GM20431 (cell line): Measurements from ENCODE around the gene CASR.

Source experiments
- in situ Hi-C: fragments of 300-500 bp; cut with MseI, MboI; formaldehyde crosslinking; loops from one replicate; pipeline ENCODE4 v1.15.0; 2020; ENCODE audit warnings: low sequenced_read_pairs; ENCODE audit not compliant: unreplicated experiment

Gene CASR

GRCh38 chr3:122253581-122253980, 70.1 kb downstream of the CASR start:
- in situ Hi-C loops, result loop anchor here (10.0 to 25.0 kb wide), 2 partner anchors 149 to 716 kb away; partner anchors contain the start of gene POLQ

DNA sequence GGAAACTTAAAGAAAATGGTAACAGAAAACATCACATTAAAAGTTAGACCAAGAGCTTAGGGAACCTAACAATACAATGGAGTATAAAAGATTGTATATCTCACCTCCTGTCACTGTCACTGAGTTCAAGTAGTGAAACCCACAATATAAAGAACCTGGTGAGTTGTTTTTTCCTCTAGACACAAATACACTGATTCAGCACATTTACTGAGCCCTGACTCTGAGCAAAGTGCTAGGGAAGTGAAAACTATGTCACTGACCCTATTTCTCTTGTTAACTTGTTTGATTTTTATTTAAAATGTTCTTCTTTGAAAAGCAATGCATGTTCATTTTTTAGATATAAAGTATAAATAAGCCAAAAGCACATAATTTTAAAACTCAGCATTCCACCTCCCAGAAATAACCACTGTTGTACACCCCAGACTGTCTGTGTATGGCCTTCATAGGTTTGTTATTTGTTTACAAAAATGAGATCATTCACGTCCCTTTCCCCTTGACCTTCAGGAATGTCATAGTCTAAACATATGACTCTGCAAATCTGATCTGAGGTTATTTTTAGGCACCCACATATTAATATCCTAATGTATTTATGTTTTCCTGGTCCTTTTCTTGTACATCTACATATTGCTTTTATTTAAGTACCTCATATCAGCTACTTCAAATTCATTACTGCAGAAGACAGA, 72.4 kb downstream of the CASR start:
- in situ Hi-C loops, result loop anchor here (10.0 to 25.0 kb wide), 2 partner anchors 151 to 719 kb away; partner anchors contain the start of gene POLQ

DNA sequence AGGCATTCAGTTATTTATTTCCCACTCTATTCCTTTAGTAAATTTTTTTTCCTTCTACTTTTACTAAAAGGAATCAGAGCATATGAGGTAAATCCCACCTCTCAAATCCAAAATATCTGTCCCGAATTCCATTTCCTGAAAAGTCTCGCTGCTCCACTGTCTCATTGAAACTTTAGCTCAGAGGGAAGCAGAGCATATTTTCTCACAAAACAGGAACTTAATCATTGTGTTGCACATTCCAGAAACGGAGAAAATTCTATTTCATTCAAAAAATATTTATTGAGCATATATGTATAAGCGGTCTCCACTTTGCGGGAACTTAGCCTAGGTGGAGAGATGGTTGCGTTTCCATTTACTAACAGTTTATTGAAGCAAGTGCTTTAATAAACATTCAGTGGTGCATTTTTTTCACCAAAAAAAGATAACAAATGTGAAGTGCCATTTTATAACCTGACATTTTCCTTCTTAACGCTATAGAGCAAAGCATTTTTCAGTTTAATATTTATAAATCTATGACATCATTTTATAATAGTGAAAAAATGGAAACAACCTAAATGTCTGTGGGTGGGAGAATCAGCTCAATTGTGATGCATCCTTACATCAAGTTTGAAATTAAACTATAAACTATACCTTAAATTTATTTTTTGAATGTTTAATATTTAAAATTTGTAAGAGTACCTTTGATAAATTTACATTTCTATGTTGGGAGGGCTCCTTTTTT, 74.3 kb downstream of the CASR start:
- in situ Hi-C loops, result loop anchor here (10.0 to 25.0 kb wide), 2 partner anchors 153 to 721 kb away; partner anchors contain the start of gene POLQ

DNA sequence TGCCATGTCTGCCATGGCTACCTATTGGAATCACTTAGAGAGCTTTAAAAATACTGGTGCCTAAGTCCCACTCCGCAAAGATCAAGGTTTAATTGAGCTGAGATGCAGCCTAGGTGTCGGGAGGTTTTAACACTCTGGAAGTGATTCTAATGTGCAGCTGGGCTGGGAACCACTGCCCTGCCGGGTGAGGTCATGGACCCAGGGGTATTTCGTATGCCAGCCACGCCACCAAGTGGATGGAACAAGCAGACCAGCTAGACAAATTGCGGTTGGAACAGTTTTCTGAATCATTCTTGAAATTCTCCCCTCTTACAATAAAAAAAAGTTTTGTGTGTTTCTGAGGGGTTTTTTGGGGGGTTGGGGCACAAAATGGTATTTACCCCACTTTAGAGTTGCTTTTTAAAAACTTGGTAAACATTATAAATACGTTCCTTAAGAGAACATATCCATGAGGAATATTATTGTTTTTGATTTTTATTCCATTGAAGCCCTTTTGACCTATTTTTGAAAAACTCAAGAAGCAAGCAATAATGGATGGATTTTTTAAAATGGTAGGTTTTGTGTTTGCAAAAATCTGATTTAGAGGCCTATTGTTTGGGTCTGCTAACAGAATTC, 75.4 kb downstream of the CASR start:
- in situ Hi-C loops, result loop anchor here (10.0 to 25.0 kb wide), 2 partner anchors 154 to 722 kb away; partner anchors contain the start of gene POLQ

DNA sequence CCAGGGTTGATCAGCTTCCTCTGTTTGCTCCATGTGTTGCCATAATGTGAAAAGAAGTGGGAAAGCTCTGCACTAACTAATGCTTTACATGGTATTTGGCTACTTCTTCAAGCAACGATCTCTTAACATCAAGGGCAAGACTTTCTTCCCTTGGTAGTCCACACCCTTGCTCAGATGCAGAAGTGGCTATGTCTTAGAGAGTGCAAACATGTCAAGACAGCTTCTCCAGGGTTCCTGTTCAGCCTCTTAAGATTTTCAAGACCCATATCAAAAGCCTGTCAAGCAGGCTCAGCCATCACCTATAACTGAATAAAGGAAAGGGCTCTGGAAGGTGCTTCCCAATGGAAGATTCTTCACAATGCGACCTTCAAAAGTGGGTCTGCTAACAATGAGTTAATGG, 76.7 kb downstream of the CASR start:
- in situ Hi-C loops, result loop anchor here (25.0 kb wide), 1 partner anchor 723 kb away; the partner anchor contains the start of gene POLQ

GRCh38 chr3:122263058-122263457, 79.6 kb downstream of the CASR start:
- in situ Hi-C loops, result loop anchor here (25.0 kb wide), 1 partner anchor 726 kb away; the partner anchor contains the start of gene POLQ

GRCh38 chr3:122263974-122264588, 80.6 kb downstream of the CASR start:
- in situ Hi-C loops, result loop anchor here (25.0 kb wide), 1 partner anchor 727 kb away; the partner anchor contains the start of gene POLQ

DNA sequence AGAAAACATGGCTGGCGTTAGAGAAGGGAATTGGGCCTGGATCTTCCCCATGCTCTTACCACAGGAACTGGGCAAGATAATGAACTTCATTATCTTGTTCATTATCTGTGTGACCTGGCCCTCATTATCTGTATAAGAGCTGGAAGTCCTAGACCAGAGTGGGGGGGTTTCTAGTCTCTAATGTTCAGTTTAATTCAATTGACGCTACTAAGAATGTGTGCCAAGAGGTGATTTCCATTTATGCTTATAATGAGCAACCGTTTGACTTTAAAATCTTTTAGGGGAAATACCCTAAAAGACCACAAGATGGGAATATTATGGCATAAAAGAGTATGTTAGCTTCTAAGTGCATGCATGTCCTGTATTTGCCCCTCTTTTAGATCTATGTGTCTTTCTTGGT, 82.5 kb downstream of the CASR start:
- in situ Hi-C loops, result loop anchor here (25.0 kb wide), 1 partner anchor 729 kb away; the partner anchor contains the start of gene POLQ

DNA sequence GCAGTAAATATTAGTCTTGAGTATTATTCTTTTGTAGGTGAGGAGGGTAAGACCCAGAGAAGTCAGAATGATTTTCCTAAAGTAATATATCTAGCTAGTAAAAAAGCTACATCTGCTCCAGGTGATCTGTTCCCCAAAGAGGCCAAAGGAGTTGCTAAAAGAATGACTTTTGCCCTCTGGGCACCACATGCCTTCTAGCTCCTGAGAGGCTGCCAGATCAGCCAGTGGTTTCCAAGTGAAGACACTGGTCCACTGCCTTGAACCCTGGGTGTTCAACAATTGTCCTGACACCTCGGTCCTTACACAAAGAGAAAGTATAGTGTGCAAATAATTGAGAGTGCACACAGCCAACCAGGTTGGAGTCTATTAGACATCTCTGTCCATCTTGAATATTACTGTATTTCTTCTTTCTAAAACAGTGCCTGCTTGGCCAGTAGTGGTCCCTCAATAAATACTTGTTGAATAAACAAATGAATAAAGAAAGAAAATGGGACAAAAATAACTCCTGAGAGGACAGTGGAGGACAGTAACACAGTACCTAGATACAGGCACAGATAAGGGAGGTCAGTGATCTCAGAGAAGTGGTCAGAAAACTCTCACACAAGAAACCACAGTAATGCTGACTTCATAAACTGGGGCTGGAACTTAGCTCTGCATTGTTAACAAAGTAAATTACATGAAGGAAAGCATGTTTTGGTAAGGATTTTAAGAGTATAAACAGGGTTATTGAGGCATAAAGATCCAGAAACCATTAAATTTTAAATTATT, 85.0 kb downstream of the CASR start:
- in situ Hi-C loops, result loop anchor here (25.0 kb wide), 1 partner anchor 731 kb away; the partner anchor contains the start of gene POLQ

GRCh38 chr3:122269045-122269444, 85.6 kb downstream of the CASR start:
- in situ Hi-C loops, result loop anchor here (25.0 kb wide), 1 partner anchor 732 kb away; the partner anchor contains the start of gene POLQ

- in situ Hi-C loops, result loop anchor here (25.0 kb wide), 1 partner anchor 734 kb away; the partner anchor contains the start of gene POLQ
Observed at GRCh38 chr3:122271246-122271898, 87.9 kb downstream of the CASR start.

GRCh38 chr3:122272879-122273278, 89.4 kb downstream of the CASR start:
- in situ Hi-C loops, result loop anchor here (25.0 kb wide), 1 partner anchor 736 kb away; the partner anchor contains the start of gene POLQ

DNA sequence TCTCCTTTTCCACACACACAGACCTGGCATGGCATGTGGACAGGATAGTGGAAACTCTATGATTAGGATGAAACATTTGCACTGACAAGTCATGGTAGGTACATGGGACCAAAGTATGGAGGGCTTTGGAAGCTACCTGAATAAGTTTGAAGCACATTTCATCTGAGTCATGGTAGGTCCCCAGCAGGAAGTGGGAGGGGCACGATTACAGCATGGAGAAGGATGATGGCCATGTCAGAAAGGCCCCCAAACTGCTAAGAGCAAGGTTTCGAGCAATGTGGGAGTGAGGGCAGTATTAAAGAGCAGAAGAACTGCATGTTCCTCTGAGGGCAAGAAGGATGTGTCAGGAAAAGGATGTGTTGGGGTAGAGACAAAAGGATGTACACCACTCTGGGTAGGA, 90.0 kb downstream of the CASR start:
- in situ Hi-C loops, result loop anchor here (25.0 kb wide), 1 partner anchor 736 kb away; the partner anchor contains the start of gene POLQ

DNA sequence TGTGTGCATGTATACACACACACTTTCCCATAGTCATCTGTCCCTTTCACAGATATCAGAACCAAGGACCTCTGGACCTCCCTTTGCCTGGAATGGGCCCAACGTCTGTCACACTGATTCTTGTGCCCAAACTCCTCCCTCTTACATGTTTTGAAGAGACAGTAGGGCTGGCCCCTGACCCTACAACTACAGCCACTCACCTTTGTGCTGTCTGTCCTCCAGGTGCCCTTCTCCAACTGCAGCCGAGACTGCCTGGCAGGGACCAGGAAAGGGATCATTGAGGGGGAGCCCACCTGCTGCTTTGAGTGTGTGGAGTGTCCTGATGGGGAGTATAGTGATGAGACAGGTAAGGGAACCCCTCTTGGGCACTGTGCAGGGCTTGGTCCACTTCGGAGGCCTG, 98.4 kb downstream of the CASR start:
- in situ Hi-C loops, result no loop called here

DNA sequence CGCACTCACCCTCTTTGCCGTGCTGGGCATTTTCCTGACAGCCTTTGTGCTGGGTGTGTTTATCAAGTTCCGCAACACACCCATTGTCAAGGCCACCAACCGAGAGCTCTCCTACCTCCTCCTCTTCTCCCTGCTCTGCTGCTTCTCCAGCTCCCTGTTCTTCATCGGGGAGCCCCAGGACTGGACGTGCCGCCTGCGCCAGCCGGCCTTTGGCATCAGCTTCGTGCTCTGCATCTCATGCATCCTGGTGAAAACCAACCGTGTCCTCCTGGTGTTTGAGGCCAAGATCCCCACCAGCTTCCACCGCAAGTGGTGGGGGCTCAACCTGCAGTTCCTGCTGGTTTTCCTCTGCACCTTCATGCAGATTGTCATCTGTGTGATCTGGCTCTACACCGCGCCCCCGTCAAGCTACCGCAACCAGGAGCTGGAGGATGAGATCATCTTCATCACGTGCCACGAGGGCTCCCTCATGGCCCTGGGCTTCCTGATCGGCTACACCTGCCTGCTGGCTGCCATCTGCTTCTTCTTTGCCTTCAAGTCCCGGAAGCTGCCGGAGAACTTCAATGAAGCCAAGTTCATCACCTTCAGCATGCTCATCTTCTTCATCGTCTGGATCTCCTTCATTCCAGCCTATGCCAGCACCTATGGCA, 100.5 kb downstream of the CASR start:
- in situ Hi-C loops, result no loop called here

DNA sequence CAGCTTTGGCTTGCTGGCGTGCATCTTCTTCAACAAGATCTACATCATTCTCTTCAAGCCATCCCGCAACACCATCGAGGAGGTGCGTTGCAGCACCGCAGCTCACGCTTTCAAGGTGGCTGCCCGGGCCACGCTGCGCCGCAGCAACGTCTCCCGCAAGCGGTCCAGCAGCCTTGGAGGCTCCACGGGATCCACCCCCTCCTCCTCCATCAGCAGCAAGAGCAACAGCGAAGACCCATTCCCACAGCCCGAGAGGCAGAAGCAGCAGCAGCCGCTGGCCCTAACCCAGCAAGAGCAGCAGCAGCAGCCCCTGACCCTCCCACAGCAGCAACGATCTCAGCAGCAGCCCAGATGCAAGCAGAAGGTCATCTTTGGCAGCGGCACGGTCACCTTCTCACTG, 101.0 kb downstream of the CASR start:
- in situ Hi-C loops, result no loop called here

DNA sequence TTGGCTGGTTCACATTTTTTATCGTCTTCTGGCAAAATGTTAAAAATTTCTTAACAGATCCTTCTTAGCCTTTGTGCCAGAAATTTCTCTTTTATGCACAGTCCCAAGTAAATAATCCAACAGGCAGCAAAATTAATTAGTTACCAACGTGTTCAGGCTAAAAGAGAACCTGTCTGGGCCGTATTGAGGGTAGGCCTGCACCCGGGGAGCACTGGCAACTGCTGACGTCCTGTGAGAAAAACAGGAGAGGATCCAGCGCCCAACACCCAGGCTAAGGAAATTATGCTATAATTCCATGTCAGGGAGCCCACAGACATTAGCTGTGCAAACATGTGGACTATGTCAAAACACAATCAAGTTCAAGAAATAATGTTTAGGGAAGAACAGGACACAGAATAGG, 110.9 kb downstream of the CASR start:
- in situ Hi-C loops, result no loop called here
